Endothelial cell of umbilical vein (primary cell): Measurements from ENCODE around the gene PCDHB12. TPM values are rescaled to one million over a fixed set of nuclear protein-coding genes. Genes with fewer than 3 reads are reported as not detected.
A peak's percentile ranks its signal among the peaks of the same experiment; 100 is the strongest.

Experiments used
- Bru-seq: library from RNA; stranded (reverse); fragments of 400-500 nt; gene quantifications from one replicate; lab custom pipeline; 2021; lab: Mats Ljungman, UMichigan
- BruChase-seq, 2 experiments: library from RNA; stranded (reverse); fragments of 400-500 nt; gene quantifications; one replicate each; lab custom pipeline; 2021; lab: Mats Ljungman, UMichigan
- BruUV-seq: library from RNA; stranded (reverse); fragments of 400-500 nt; replicated peaks from 2 replicates; lab custom pipeline; 2021; lab: Mats Ljungman, UMichigan
- CTCF ChIA-PET: fragments of 300-600, 350-600 bp; sonication (Branson Sonifier 250); formaldehyde crosslinking; loops from one replicate; lab custom pipeline; 2021; ENCODE audit warnings: antibody characterized with exemption, inconsistent platforms; lab: Charles Lee
- POLR2A ChIA-PET: fragments of 300-600, 350-600 bp; sonication (Branson Sonifier 250); formaldehyde crosslinking; loops from one replicate; lab custom pipeline; 2021; ENCODE audit warnings: antibody characterized with exemption, inconsistent platforms; lab: Charles Lee
- DNase-seq: peaks from one replicate; pipeline ENCODE4 v3.0.0-alpha.2; 2011; ENCODE audit warnings: low read depth, low spot score
- FAIRE-seq: peaks from 2 replicates; lab custom pipeline; 2011; peaks lifted over from hg19 to GRCh38; lab: Jason Lieb, UNC
- H2AFZ ChIP-seq: 2 replicates; pipeline ENCODE4 v1.6.0; 2012; ENCODE audit warnings: low read depth, low read length, control low read depth, inconsistent platforms
- H3K27ac ChIP-seq: 2 replicates; pipeline ENCODE4 v1.5.1; 2011; ENCODE audit warnings: low read depth, mild to moderate bottlenecking, control low read depth, low read length, moderate library complexity; ENCODE audit not compliant: insufficient read depth
- H3K27me3 ChIP-seq, 2 experiments: 2 replicates each; pipeline versions ENCODE4 v1.6.0 to v1.6.1; 2011; ENCODE audit warnings: low read length in 2 of 2, mixed read lengths in 1 of 2; ENCODE audit not compliant: control insufficient read depth in 2 of 2, insufficient read depth in 2 of 2
- H3K36me3 ChIP-seq, 2 experiments: 2 replicates in 1 of 2; 3 replicates in 1 of 2; pipeline ENCODE4 v1.5.1; 2011; ENCODE audit warnings: low read length in 2 of 2, mild to moderate bottlenecking in 1 of 2, moderate library complexity in 1 of 2; ENCODE audit not compliant: control insufficient read depth in 2 of 2, insufficient read depth in 2 of 2; ENCODE audit errors: extremely low read depth in 1 of 2
- H3K4me1 ChIP-seq: 3 replicates; pipeline ENCODE4 v1.5.1; 2011; ENCODE audit warnings: mild to moderate bottlenecking, low read length; ENCODE audit not compliant: control insufficient read depth, insufficient read depth; ENCODE audit errors: extremely low read depth
- H3K4me2 ChIP-seq: 2 replicates; pipeline ENCODE4 v1.6.1; 2011; ENCODE audit warnings: low read length, control low read depth, mixed read lengths; ENCODE audit not compliant: insufficient read depth
- H3K4me3 ChIP-seq, 3 experiments: fragments of 200-600 bp in 1 of 3; sonication (generic), shearing (Covaris generic) in 1 of 3; replicated peaks in 1 of 3; 2 replicates each; pipeline ENCODE4 v1.5.1; 2011 to 2016; ENCODE audit warnings: control low read depth in 3 of 3, low read length in 3 of 3, mild to moderate bottlenecking in 2 of 3, inconsistent platforms in 1 of 3, low read depth in 1 of 3, moderate library complexity in 1 of 3; ENCODE audit not compliant: insufficient read depth in 1 of 3
- H3K79me2 ChIP-seq: 2 replicates; pipeline ENCODE4 v1.6.0; 2012; ENCODE audit warnings: low read length, inconsistent platforms; ENCODE audit not compliant: control insufficient read depth, insufficient read depth
- H3K9ac ChIP-seq: replicated peaks from 2 replicates; pipeline ENCODE3; 2011; ENCODE audit warnings: low read length, control low read depth; ENCODE audit not compliant: insufficient read depth; ENCODE audit errors: extremely low read depth
- H3K9me1 ChIP-seq: replicated peaks from 3 replicates; pipeline ENCODE4 v1.6.0; 2011; ENCODE audit warnings: mild to moderate bottlenecking, low read length; ENCODE audit not compliant: control insufficient read depth, insufficient read depth; ENCODE audit errors: extremely low read depth
- H3K9me3 ChIP-seq: replicated peaks from 2 replicates; pipeline ENCODE4 v1.5.1; 2012; ENCODE audit warnings: low read length, inconsistent platforms; ENCODE audit not compliant: control insufficient read depth, insufficient read depth
- H4K20me1 ChIP-seq: replicated peaks from 2 replicates; pipeline ENCODE3; 2011; ENCODE audit warnings: mild to moderate bottlenecking, low read length; ENCODE audit not compliant: control insufficient read depth, insufficient read depth; ENCODE audit errors: extremely low read depth
- FOS ChIP-seq: IDR thresholded peaks from 2 replicates; pipeline ENCODE4 v1.6.1; 2011; ENCODE audit warnings: mild to moderate bottlenecking, low read length, moderate library complexity, borderline replicate concordance; ENCODE audit not compliant: insufficient read depth
- dilution Hi-C: fragments of 300-500 bp; cut with MboI; formaldehyde crosslinking; loops from one replicate; pipeline ENCODE4 v1.15.0; 2019; ENCODE audit warnings: low sequenced_read_pairs; ENCODE audit not compliant: extremely low pct_ligation_motif_present
- intact Hi-C: fragments of 100-400 bp; cut with micrococcal nuclease; formaldehyde crosslinking; loops from one replicate; pipeline ENCODE4 v1.10.0; 2022
- long read RNA-seq: library from polyadenylated mRNA; stranded (forward); transcript quantifications from one replicate; pipeline ENCODE4 v2.0.0, GENCODE V29; 2021
- polyA minus RNA-seq, 3 experiments: library from RNA; depleted of rRNA, polyadenylated mRNA; stranded (reverse); fragments of >200 nt; gene quantifications; 1 replicate in 1 of 3; 2 replicates in 2 of 3; pipeline ENCODE4 v1.2.3, GENCODE V29; 2011
- polyA plus RNA-seq, 4 experiments: library from polyadenylated mRNA; depleted of rRNA in 3 of 4; stranded (reverse) in 3 of 4; unstranded in 1 of 4; fragments of >200 nt; gene quantifications; 2 replicates each; pipeline versions ENCODE4 v1.2.1 to v1.2.3, GENCODE V29; 2011 to 2012; ENCODE audit warnings: missing spikeins in 1 of 4
- total RNA-seq: library from RNA; stranded (reverse); gene quantifications from 2 replicates; pipeline ENCODE4 v1.2.3, GENCODE V29; 2021
- TF ChIP-seq, protein P1 (sequence below), 2 donors: IDR thresholded peaks; 1 replicate in 1 of 2; 2 replicates in 1 of 2; pipeline ENCODE4 v1.5.1; 2011; ENCODE audit warnings: low read length in 2 of 2, mild to moderate bottlenecking in 2 of 2, moderate library complexity in 2 of 2, control low read depth in 1 of 2, inconsistent platforms in 1 of 2, low read depth in 1 of 2; ENCODE audit not compliant: insufficient read depth in 1 of 2; ENCODE audit errors: extremely low read depth in 1 of 2

Gene PCDHB12
- total RNA-seq = 0.18 and 0.20 TPM in 2 replicates
- 0.36 and 0.41 TPM in 2 replicates for polyA plus RNA-seq
- 0.10 and 0.18 TPM in 2 replicates for polyA plus RNA-seq (2011; cell fraction: cytosol; rRNA removed)
- 0.14 and 0.16 TPM in 2 replicates for polyA plus RNA-seq (2011; cell fraction: nucleus; rRNA removed)
- polyA plus RNA-seq (2012) = 0.16 and 0.25 TPM in 2 replicates
- polyA minus RNA-seq = 0.32 and 0.53 TPM in 2 replicates
- not detected for polyA minus RNA-seq (2011; cell fraction: cytosol; rRNA and poly(A)+ RNA removed)
- 0.19 TPM in 1 of 2 replicates, not detected in the other for polyA minus RNA-seq (2011; cell fraction: nucleus; rRNA and poly(A)+ RNA removed)
- Bru-seq, nascent RNA = percentile 13 among the genes with signal in this experiment
- percentile 33 among the genes with signal in this experiment for BruChase-seq, experiment 1, labeled RNA remaining after a 6-hour chase
- percentile 25 among the genes with signal in this experiment for BruChase-seq, experiment 2, labeled RNA remaining after a 2-hour chase
- long read RNA-seq = 0 reads

- dilution Hi-C loops (no loop called here), intact Hi-C loops (no loop called here)
- no peak within 1 kb of the TSS for H3K27ac ChIP-seq
- no peak within 1 kb of the TSS for H2AFZ ChIP-seq
- no peak within 1 kb of the TSS for H3K4me3 ChIP-seq
- no peak within 1 kb of the TSS for H3K4me2 ChIP-seq
- FAIRE-seq (no peak), DNase-seq (peak; percentile 24)
- BruUV-seq = no TSS peak
- no peak for TF ChIP-seq FOS
- TF ChIP-seq, protein P1, sequence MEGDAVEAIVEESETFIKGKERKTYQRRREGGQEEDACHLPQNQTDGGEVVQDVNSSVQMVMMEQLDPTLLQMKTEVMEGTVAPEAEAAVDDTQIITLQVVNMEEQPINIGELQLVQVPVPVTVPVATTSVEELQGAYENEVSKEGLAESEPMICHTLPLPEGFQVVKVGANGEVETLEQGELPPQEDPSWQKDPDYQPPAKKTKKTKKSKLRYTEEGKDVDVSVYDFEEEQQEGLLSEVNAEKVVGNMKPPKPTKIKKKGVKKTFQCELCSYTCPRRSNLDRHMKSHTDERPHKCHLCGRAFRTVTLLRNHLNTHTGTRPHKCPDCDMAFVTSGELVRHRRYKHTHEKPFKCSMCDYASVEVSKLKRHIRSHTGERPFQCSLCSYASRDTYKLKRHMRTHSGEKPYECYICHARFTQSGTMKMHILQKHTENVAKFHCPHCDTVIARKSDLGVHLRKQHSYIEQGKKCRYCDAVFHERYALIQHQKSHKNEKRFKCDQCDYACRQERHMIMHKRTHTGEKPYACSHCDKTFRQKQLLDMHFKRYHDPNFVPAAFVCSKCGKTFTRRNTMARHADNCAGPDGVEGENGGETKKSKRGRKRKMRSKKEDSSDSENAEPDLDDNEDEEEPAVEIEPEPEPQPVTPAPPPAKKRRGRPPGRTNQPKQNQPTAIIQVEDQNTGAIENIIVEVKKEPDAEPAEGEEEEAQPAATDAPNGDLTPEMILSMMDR (IDR thresholded peaks at IDR 0.05; ENCODE audit: extremely low read depth in 1 of 2, insufficient read depth in 1 of 2, low read depth in 1 of 2, low read length in 2 of 2) = no peak
- no peak within 1 kb of the TSS for H3K9ac ChIP-seq
- CTCF ChIA-PET = interaction anchor here (0.9 to 1.4 kb wide), 5 partner anchors 10 to 356 kb away, joined by 3 to 4 read pairs (median 4); partner anchors contain the start of gene PCDHGA11
- H3K4me1 ChIP-seq = no peaks in the 10 kb centered on the region
- H3K9me3 ChIP-seq = no peaks in the 10 kb centered on the region
- no peaks in the 10 kb centered on the region for H3K9me1 ChIP-seq
- no peaks in the 10 kb centered on the region for H3K79me2 ChIP-seq
- POLR2A ChIA-PET = no interaction called here
- no peaks in the 10 kb centered on the region for H3K36me3 ChIP-seq
- H3K27me3 ChIP-seq = no peaks in the 10 kb centered on the region
- no peaks in the 10 kb centered on the region for H4K20me1 ChIP-seq
These were observed at the start of gene PCDHB12 for GRCh38 chr5:141208478-141208877. TSS of gene PCDHB12 (plus strand) at chr5:141208719. CDS start at chr5:141208908, 189 bp downstream.
